NCI-H1048 (cell line): Measurements from ENCODE around the gene DEFB128.

Experiments
- DNase-seq: peaks from one replicate; lab custom pipeline; 2025; lab: John Stamatoyannopoulos, UW

DEFB128 gene

DNA sequence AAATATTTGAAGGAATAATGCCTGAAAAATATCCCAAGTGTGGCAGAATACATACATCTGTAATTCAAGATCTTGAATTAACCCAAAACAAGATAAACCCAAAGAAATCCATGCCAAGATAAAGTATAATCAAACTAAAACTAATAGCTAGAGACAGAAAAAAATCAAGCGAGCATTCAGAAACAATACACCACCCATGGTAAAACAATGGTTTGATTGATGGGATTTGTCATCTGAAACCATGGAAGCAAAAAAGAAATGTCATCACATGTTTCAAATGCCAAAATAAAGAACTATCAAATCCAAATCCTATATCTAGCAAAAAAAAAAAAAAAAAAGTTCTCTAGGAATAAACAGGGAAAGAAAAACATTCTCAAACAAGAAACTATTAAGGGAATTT is 37.4 kb downstream of the DEFB128 start:
- no peak for DNase-seq

DNA sequence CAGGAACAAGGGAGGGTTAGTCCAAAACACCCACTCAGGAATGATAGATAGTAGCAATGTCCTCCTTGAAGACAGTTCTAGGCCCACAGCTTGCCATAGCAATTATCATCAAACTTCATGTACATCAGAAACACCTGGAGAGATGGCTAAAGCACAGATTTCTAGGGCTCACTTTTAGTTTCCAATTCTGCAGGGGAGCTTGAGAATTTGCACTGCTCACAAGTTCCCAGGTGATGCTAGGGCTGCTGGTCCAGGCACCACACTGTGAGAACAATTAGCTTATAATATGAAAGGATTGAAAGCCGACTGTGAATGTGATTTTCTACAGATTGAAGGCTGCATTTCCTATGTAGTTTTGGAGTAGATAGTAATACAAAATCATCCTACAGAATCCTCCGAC is 43.6 kb downstream of the DEFB128 start:
- no peak for DNase-seq

DNA sequence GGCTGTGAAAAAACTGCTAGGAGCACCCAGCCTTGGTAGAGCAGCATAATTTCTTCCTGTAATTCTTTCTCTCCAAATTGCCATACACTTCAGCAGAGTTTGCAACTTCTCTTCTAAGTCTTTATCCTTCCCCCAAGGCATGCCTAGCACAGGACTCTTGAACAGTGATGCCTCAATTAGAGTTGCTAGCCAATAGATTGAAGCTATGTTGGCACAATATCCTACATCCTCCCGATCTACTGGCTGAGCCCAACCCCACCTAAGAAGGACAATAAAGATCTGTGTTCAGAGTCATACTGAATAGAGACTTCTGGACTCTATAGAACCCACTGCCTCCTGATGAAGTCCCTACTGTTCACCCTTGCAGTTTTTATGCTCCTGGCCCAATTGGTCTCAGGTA is 47.2 kb downstream of the DEFB128 start, which contains the start of gene DEFB126:
DEFB126 (plus strand) TSS at position 301 of the 400 bp plus-strand sequence; CDS start at position 340, 39 bp downstream.
- no peak for DNase-seq
